ENCODE results near the gene MYCN. TPM values are rescaled to one million over a fixed set of nuclear protein-coding genes. Genes with fewer than 3 reads are reported as not detected.

The MYCN gene
- total and polyA plus RNA-seq, 2 of the 4 experiments (the other 2 are of a cell fraction), result not detected

DNA sequence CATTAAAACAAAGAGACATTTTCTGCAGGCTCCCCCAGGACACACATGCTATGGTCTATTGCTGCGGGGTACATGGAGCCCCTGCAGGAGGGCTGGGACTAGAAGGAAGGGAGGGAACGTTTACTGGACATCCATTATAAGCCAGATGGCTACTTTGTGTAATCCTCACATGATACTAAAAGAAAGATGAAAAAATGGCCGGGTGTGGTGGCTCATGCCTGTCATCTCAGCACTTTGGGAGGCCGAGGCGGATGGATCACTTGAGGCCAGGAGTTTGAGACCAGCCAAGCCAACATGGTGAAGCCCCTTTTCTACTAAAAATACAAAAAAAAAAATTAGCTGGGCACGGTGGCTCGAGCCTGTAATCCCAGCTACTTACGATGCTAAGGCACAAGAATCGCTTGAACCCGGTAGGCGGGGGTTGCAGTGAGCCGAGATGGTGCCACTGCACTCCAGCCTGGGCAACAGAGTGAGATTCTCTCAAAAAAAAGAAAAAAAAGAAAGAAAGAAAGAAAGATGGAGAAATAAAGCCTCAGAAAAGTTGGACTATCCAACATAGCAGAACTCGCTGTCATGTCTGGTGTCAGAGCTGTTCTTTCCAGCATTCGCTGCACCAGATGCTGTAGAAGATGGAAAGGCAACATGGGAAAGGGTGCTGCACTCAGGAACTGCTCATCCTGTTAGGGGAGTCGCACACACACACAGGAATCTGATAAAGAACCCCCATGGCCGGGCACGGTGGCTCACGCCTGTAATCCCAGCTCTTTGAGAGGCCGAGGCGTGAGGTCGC is 7.8 kb upstream of the MYCN start:
- Histone ChIP-seq H3K4me2 (ENCODE audit: low read depth, low read length) (no peak overlapping the region), H2AFZ (replicated peaks; ENCODE audit: low read length, poor library complexity) (no peak overlapping the region), H2AK5ac (ENCODE audit: low read depth, low read length) (no peak overlapping the region), H2BK20ac (ENCODE audit: low read depth, low read length) (no peak overlapping the region), H3K9me1 (ENCODE audit: insufficient read depth, low read length) (no peaks in the 10 kb centered on the region), H3K9ac (ENCODE audit: low read depth, low read length) (no peak overlapping the region), H3K4ac (ENCODE audit: low read depth, low read length) (no peak overlapping the region), H3K18ac (ENCODE audit: low read depth, low read length) (no peak overlapping the region), H3K9me3 (ENCODE audit: control insufficient read depth, insufficient read depth, low read length) (peaks cover 9% of the 10 kb centered on the region), H3K79me1 (ENCODE audit: low read depth in 1 of 2, low read length in 2 of 2) (no peaks in the 10 kb centered on the region), H3K23ac (ENCODE audit: low read depth, low read length) (no peak overlapping the region), H4K5ac (ENCODE audit: low read depth, low read length) (no peak overlapping the region), H3K36me3 (ENCODE audit: control insufficient read depth, insufficient read depth, low read length) (no peaks in the 10 kb centered on the region), H3K4me1 (ENCODE audit: control insufficient read depth, insufficient read depth, low read length) (no peaks in the 10 kb centered on the region), H3K27ac (ENCODE audit: insufficient read depth, low read length) (no peak overlapping the region), H2BK120ac (ENCODE audit: low read depth, low read length) (no peak overlapping the region), H4K91ac (ENCODE audit: insufficient read depth, low read depth, low read length) (no peak overlapping the region), H3K27me3 (ENCODE audit: control insufficient read depth, insufficient read depth, low read length) (no peaks in the 10 kb centered on the region), H4K8ac (ENCODE audit: low read depth in 2 of 2, low read length in 2 of 2) (no peak overlapping the region), H3K56ac (ENCODE audit: extremely low read depth, insufficient read depth, low read length) (no peak overlapping the region), H2BK5ac (ENCODE audit: low read depth, low read length, poor library complexity, severe bottlenecking) (no peak overlapping the region), H2BK15ac (ENCODE audit: low read depth, low read length) (no peak overlapping the region), H2AK9ac (replicated peaks; ENCODE audit: low read depth, low read length, poor library complexity) (no peak overlapping the region), H3K14ac (replicated peaks; ENCODE audit: low read depth, low read length) (no peak overlapping the region), H4K20me1 (ENCODE audit: insufficient read depth, low read length) (no peaks in the 10 kb centered on the region), H3K4me3 (ENCODE audit: insufficient read depth, low read depth, low read length) (no peak overlapping the region)
- BruUV-seq (replicated peaks), result no TSS peak
- POLR2A ChIA-PET (ENCODE audit: unreplicated experiment), result no interaction called here
- 67% methylated on average over 4 of the region's 21 CpGs; no CpG with 5 or more reads in 1 of the 2 experiments for WGBS, 2 experiments (ENCODE audit: extremely low coverage in 2 of 2, insufficient read length in 1 of 2)
- dilution Hi-C loops (cut with HindIII; ENCODE audit: low sequenced_read_pairs, unreplicated experiment), result no loop called here
- CTCF ChIA-PET, result interaction anchor here (0.8 kb wide), 1 partner anchor 676 kb away, joined by 3 read pairs; no protein-coding TSS in a partner anchor
- no peak for DNase-seq
- intact Hi-C loops (cut with micrococcal nuclease), result no loop called here
- no peak for ATAC-seq (ENCODE audit: low read depth)
- TF ChIP-seq RFX5 (IDR thresholded peaks at IDR 0.05; ENCODE audit: low read depth, low read length) (no peak), FOS (IDR thresholded peaks at IDR 0.05; ENCODE audit: low read depth, low read length) (no peak)
- in situ Hi-C loops (cut with MboI; ENCODE audit: low sequenced_read_pairs), result no loop called here
